NCI-H1694 (cell line): ENCODE data around the gene SRSF11.

ENCODE experiments used
- DNase-seq: peaks from one replicate; lab custom pipeline; 2025; lab: John Stamatoyannopoulos, UW

SRSF11 gene

DNA sequence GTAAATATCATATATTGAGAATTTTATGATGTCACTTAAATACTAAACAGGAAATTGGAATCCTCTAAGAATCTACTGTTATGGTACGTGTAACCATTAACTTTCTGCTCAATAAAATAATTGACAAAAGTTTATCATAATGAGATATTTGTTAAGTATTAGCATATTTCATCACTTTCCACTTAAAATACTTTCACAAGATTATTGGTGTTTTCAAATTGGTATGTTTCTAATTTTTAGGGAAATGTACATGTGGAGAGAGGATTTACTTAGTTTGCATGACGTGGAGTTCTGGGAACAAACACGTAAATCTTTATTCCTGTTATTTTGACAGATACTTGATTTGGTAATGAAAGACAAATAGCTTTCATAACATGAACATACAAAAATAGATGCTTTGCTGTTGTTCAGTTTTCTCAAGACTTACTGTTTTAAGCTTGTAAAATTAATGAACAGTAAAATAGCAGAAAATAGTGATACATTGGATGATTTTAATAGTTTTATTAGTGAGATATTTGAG is 1.6 kb downstream of the SRSF11 start:
- DNase-seq: no peak

DNA sequence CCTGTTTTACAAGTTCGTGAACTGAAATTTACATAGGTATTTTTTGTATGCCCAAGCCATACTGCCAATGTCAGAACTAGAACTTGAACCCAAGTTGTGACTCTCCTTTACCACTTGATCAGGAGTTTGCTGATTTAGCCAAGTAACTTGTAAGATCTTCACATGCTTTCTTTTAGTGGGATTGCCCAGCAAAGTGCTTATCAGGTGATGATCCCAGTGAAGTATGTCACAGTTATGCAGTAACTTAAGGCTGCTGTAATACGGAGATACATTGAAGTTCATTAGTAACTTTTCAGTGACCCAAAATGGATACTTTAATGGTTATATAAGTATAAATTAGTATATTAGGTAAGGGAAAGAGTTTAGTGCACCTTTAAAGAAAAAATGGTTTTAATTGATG is 3.8 kb downstream of the SRSF11 start:
- no peak for DNase-seq

GRCh38 chr1:70227439-70227838 is 6.3 kb downstream of the SRSF11 start:
- no peak for DNase-seq

GRCh38 chr1:70228670-70229069 is 7.5 kb downstream of the SRSF11 start:
- no peak for DNase-seq

GRCh38 chr1:70231475-70231874 is 10.3 kb downstream of the SRSF11 start:
- DNase-seq: no peak

GRCh38 chr1:70234733-70235132 is 13.6 kb downstream of the SRSF11 start:
- no peak for DNase-seq

GRCh38 chr1:70239940-70240339 is 18.8 kb downstream of the SRSF11 start:
- no peak for DNase-seq

GRCh38 chr1:70247122-70247521 is 25.9 kb downstream of the SRSF11 start:
- no peak for DNase-seq

GRCh38 chr1:70247768-70248167 is 26.6 kb downstream of the SRSF11 start:
- DNase-seq: no peak

GRCh38 chr1:70248729-70249128 is 27.5 kb downstream of the SRSF11 start:
- no peak for DNase-seq

- no peak for DNase-seq
Measured at GRCh38 chr1:70256664-70257063, 35.5 kb downstream of the SRSF11 start.

GRCh38 chr1:70264839-70265238 is 43.7 kb downstream of the SRSF11 start:
- no peak for DNase-seq

GRCh38 chr1:70265946-70266345 is 44.8 kb downstream of the SRSF11 start:
- DNase-seq: no peak

DNA sequence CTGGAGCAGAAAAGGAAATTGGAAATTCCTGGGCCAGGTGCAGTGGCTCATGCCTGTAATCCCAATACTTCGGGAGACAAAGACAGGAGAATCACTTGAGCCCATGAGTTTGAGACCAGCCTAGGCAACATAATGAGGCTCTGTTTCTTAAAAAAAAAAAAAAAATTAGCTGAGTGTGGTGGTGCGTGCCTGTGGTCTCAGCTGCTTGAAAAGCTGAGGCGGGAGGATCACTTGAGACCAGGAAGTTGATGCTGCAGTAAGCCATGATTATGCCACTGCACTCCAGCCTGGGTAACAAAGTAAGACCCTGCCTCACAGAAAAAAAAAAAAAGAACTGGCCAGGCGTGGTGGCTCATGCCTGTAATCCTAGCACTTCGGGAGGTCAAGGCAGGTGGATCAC is 56.7 kb downstream of the SRSF11 start:
- DNase-seq: no peak

- DNase-seq: no peak
Measured at GRCh38 chr1:70278710-70279109, 57.5 kb downstream of the SRSF11 start.

DNA sequence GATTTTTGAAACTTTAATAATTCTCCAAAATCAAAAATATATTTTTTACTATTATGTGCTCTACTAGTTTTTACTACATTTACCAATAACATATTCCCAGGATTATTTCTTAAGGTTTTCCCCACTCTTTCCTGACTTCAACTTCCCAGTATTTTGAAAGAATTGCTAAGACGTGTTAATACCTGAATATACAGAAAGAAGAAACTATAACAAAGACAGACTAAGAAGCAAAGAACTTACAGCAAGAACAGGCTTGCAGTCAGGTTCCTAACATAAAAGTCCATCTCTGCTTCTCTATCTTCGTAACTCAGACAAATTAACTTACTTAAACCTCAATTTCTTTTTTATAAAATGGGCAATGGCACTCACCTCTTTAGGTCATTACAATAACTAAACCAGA is 63.2 kb downstream of the SRSF11 start:
- no peak for DNase-seq

DNA sequence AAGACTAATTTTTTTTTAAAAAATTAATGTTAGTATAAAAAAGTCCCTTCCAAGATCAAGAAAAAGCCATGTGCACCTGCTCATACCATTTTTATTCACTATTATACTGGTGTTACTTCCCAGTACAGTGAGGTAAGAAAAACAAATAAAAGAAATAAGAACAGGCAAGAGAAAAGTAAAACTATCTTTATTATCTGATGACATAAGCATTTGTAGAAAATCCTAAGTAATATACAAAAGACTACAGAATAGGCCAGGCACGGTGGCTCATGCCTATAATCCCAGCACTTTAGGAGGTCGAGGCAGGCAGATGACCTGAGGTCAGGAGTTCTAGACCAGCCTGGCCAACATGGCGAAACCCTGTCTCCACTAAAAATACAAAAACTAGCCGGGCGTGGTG is 65.3 kb downstream of the SRSF11 start:
- DNase-seq: no peak

DNA sequence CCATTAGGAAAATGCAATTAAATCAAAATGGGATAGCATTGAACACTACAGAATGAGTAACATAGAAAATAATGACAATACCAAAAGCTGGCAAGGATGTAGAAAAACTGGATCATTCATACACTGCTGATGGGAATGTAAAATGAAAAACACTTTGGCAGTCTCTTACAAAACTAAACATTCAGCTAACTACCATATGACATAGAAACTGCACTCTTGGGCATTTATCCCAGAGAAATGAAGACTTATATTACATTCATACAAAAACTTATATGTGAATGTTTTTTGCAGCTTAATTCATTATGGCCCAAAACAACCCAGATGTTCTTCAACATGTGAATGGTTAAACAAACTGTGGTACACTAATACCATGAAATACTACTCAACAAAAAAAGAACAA is 67.0 kb downstream of the SRSF11 start:
- DNase-seq: no peak

- no peak for DNase-seq
Measured at GRCh38 chr1:70290218-70290617, 69.0 kb downstream of the SRSF11 start.

DNA sequence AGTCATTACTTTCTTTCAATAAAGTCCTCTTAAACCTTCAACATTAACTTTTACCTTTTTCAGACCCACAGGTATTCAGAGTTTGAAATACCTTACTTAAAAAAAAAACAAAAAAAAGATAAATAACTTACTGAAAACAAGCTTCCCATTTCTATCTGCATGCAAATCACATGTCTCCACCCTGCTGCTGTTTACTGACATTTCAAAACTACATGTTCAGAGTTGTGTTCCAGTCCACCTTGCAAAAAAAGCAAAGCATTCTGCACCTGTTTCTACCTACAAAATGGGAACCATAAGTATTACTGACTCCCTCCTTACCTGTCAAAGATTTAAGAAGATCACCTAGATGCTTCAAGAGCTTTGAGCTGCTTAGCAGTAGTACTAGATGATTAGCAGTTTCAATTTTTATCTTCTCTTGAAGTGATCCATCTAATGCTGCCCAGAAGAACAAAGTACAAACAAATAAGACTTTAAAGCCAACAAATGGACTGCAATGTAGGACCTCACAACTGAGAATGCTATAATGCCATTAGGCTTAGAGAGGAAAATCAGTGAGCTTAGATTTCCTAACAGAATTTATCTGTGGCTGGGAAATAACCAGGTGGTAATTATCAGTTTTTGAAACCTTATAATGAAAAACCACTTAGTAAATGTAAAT is 72.1 kb downstream of the SRSF11 start:
- no peak for DNase-seq

DNA sequence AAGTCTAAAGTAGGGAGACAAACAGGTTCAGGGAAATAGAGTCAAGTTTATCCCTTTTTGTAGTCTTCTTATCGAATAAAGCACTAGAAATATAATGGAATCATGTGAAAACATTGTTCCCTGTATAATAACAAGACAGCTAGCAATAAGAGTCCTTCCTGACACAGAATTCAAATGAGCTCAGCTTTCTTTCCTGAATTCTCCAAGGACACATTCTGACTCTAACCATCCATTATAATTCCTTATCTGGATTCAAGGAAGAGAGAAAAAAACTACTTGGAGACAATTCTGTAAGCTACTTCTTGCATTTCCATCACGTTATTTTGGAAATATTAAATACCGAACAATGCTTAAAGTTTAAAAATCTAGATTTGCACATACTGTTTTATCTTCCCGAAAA is 74.6 kb downstream of the SRSF11 start:
- no peak for DNase-seq

DNA sequence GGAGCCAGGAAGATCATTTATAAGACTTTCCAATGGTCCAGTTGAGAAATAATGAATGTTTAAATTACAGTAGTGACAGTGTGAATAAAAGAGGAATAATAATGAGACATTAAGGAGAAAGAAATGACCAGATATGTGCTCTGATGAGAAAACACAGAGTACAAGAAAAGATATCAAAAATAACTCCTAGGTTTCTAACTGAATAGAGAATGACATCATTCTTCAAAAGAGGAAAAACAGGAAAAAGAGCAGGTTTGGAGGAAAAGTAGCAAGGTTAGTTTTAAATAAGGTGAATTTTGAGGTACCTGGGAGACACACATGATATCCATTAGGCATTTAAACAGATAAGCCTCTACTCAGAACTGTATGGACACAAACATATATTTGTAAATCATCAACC is 78.3 kb downstream of the SRSF11 start:
- DNase-seq: no peak
